K562 (cell line): Measurements from ENCODE around the gene SPAG4. TPM values are rescaled to one million over a fixed set of nuclear protein-coding genes. Genes with fewer than 3 reads are reported as not detected.
A peak's percentile ranks its signal among the peaks of the same experiment; 100 is the strongest.

Source experiments
- BRD4 ChIP-seq: fragments of 200-600 bp; sonication (generic); IDR thresholded peaks from 2 replicates; pipeline ENCODE4 v1.6.1; 2017; ENCODE audit warnings: inconsistent platforms
- GMEB1 ChIP-seq: fragments of 250-450 bp; sonication (Bioruptor Pico); IDR thresholded peaks from 2 replicates; pipeline ENCODE4 v1.4.0; 2020; ENCODE audit warnings: mild to moderate bottlenecking
- GTF2F1 ChIP-seq: IDR thresholded peaks from 2 replicates; pipeline ENCODE4 v1.6.1; 2011; ENCODE audit warnings: low read depth, low read length, improper control_type of control experiment
- HCFC1 ChIP-seq: IDR thresholded peaks from 2 replicates; pipeline ENCODE4 v1.6.1; 2012; ENCODE audit warnings: low read depth, low read length, improper control_type of control experiment
- HIVEP1 ChIP-seq: fragments of 250-450 bp; sonication (Bioruptor Pico); IDR thresholded peaks from 2 replicates; pipeline ENCODE4 v1.4.0; 2020; ENCODE audit warnings: mild to moderate bottlenecking
- MTA2 ChIP-seq: fragments of 450-650 bp; IDR thresholded peaks from 2 replicates; pipeline ENCODE4 v1.6.1; 2016; ENCODE audit warnings: low read depth
- POLR2B ChIP-seq: fragments of 450-650 bp; IDR thresholded peaks from 2 replicates; pipeline ENCODE4 v1.6.1; 2018; ENCODE audit warnings: low read depth; ENCODE audit not compliant: partially characterized antibody
- POU5F1 ChIP-seq: fragments of 150-350 bp; IDR thresholded peaks from 2 replicates; pipeline ENCODE4 v1.6.1; 2014; ENCODE audit warnings: borderline replicate concordance, low read length, low read depth, mild to moderate bottlenecking; ENCODE audit not compliant: partially characterized antibody
- PTBP1 ChIP-seq: fragments of 200-400 bp; formaldehyde crosslinking; IDR thresholded peaks from 2 replicates; pipeline ENCODE4 v1.6.1; 2017; ENCODE audit warnings: low read depth, low read length
- TRIM28 ChIP-seq: fragments of 450-650 bp; IDR thresholded peaks from 2 replicates; pipeline ENCODE4 v1.6.1; 2017
- ZBTB12 ChIP-seq: fragments of 250-450 bp; sonication (Bioruptor Pico); IDR thresholded peaks from 2 replicates; pipeline ENCODE4 v1.4.0; 2020
- ZNF551 ChIP-seq: fragments of 250-450 bp; sonication (Bioruptor Pico); IDR thresholded peaks from 2 replicates; pipeline ENCODE4 v1.5.0; 2021; ENCODE audit warnings: mild to moderate bottlenecking, moderate library complexity
- polyA plus RNA-seq, 8 experiments: library from polyadenylated mRNA; depleted of rRNA in 4 of 8; stranded (reverse) in 5 of 8; unstranded in 3 of 8; fragments of >200 nt; fragmentation: Nextera tagmentation in 2 of 8; fragmentation: Illumina TruSeq in 1 of 8; extraction: Ambion mirVana in 2 of 8; extraction: Trizol in 1 of 8; gene quantifications; 2 replicates each; pipeline versions ENCODE4 v1.2.1 to v1.2.3, GENCODE V29; 2011 to 2014; ENCODE audit warnings: inconsistent platforms in 1 of 8, missing spikeins in 1 of 8
- total RNA-seq, 7 experiments: library from RNA; depleted of rRNA in 6 of 7; stranded (reverse); fragments of >200 nt in 6 of 7; fragmentation: Illumina TruSeq in 2 of 7; extraction: Trizol in 2 of 7; gene quantifications; 2 replicates each; pipeline versions ENCODE4 v1.2.1 to v1.2.3, GENCODE V29; 2011 to 2021; ENCODE audit warnings: low replicate concordance in 1 of 7
- TF ChIP-seq, protein P1 (sequence below): fragments of 250-450 bp; sonication (Bioruptor Pico); IDR thresholded peaks from 2 replicates; pipeline ENCODE4 v1.8.0; 2021; ENCODE audit warnings: moderate library complexity, mild to moderate bottlenecking, inconsistent platforms
- TF ChIP-seq, protein P2 (sequence below): fragments of 450-650 bp; IDR thresholded peaks from 2 replicates; pipeline ENCODE4 v1.6.1; 2016

SPAG4 gene
- total and polyA plus RNA-seq, 9 of the 15 experiments (the other 6 are each of a cell fraction or from before 2014, with no cell fraction given): 1.6 to 11.4 (median 4.6) TPM

DNA sequence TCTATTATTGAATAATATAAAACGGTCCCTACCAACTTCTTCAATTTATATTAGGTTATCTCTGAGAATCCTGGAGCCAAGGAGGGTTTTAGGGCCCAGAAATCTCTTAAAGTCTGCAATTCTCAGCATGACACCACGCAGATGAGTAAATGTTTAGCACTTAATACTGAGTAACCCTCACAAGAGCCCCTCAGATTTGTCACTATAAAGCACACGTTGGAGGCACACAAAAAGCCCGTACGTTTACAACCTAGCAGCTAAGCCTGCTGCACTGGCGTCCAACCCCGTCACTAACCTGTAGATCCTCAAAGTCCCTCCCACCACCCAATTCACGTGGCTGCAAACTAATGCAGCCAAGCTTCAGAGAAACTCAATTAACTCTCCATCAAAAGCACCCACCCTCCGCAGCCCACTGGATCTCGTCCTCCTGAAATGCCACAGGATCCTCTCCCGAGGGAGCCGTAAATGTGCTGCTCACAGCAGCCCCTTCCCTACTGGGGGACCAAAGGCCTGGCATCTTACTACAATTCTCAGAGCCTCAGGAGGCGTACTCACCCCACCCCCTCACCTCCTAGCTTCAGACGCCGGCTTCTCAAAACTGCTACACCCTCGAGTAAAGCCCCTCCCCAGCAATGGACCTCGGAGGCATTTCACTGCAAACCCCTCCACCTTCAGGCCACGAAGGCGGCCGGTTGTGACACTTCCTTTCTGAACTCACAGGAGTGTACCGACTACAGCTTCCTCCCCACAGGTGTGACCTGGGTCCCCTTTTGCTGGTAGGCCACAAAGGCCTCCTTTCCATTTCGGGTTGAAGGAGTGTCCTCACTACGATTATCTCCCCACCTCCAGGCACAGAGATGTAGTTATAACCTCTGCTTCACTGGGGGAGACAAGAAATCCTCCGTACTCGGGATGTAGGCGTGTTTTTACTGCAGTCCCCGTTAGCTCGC lies 48.2 kb downstream of the SPAG4 start (continued):
- TF ChIP-seq GMEB1 (CRISPR knock-in tag): no peak
- no peak for TF ChIP-seq ZBTB12 (CRISPR knock-in tag)
- TF ChIP-seq GTF2F1: no peak
- TF ChIP-seq HIVEP1 (CRISPR knock-in tag): no peak
- no peak for TF ChIP-seq ZNF551 (CRISPR knock-in tag)
- TF ChIP-seq PTBP1: no peak
- TF ChIP-seq POLR2B: peak; percentile 29
- TF ChIP-seq POU5F1: no peak
- TF ChIP-seq, protein P1, sequence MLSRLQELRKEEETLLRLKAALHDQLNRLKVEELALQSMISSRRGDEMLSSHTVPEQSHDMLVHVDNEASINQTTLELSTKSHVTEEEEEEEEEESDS (CRISPR knock-in tag): no peak
- peak; percentile 9; the same call in 1 of the 2 replicates for TF ChIP-seq HCFC1
- TF ChIP-seq, protein P2, sequence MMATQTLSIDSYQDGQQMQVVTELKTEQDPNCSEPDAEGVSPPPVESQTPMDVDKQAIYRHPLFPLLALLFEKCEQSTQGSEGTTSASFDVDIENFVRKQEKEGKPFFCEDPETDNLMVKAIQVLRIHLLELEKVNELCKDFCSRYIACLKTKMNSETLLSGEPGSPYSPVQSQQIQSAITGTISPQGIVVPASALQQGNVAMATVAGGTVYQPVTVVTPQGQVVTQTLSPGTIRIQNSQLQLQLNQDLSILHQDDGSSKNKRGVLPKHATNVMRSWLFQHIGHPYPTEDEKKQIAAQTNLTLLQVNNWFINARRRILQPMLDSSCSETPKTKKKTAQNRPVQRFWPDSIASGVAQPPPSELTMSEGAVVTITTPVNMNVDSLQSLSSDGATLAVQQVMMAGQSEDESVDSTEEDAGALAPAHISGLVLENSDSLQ: peak; percentile 41; the same call in 1 of the 2 replicates
- no peak for TF ChIP-seq TRIM28
- TF ChIP-seq BRD4: no peak
- TF ChIP-seq MTA2: no peak
- TF ChIP-seq, all 486 proteins: peak for 35
